ENCODE measurements around the gene DSTN. TPM values are rescaled to one million over a fixed set of nuclear protein-coding genes. Genes with fewer than 3 reads are reported as not detected.

DSTN gene
- 324 TPM for polyA plus RNA-seq (2013, experiment 1 of 4)
- polyA plus RNA-seq (2013, experiment 2 of 4) = 324 TPM
- polyA plus RNA-seq (2013, experiment 3 of 4) = 273 TPM
- 275 TPM for polyA plus RNA-seq (2013, experiment 4 of 4)

- WGBS, 2 experiments = 0% methylated on average over 70 of the region's 70 CpGs
- no peaks in the 10 kb centered on the region for H3K36me3 ChIP-seq (ENCODE audit: control insufficient read depth, insufficient read depth, low read length)
- H3K9me3 ChIP-seq (ENCODE audit: control insufficient read depth, low read length) = no peaks in the 10 kb centered on the region
- peaks cover 15% of the 10 kb centered on the region for H3K4me1 ChIP-seq (ENCODE audit: control insufficient read depth, insufficient read depth, low read length)
- peak within 1 kb of the TSS; percentile 67 for H3K4me3 ChIP-seq (ENCODE audit: insufficient read depth, low read depth, low read length)
- no peaks in the 10 kb centered on the region for H3K27me3 ChIP-seq (ENCODE audit: control insufficient read depth, insufficient read depth, low read length, poor library complexity, severe bottlenecking)
- H3K27ac ChIP-seq (ENCODE audit: insufficient read depth, low read depth, low read length, poor library complexity, severe bottlenecking) = peak within 1 kb of the TSS; percentile 99
Measured at GRCh38 chr20:17569616-17570346, at the start of gene DSTN. Gene DSTN, plus strand, starts transcription at chr20:17570075. Its CDS starts 134 bp downstream, at chr20:17570209.

- WGBS, 2 experiments = 68 to 76% methylated on average over 2 of the region's 3 CpGs
- Histone ChIP-seq H3K9me3 (ENCODE audit: control insufficient read depth, low read length) (no peaks in the 10 kb centered on the region), H3K4me3 (ENCODE audit: insufficient read depth, low read depth, low read length) (no peak overlapping the region), H3K27ac (ENCODE audit: insufficient read depth, low read depth, low read length, poor library complexity, severe bottlenecking) (no peak overlapping the region), H3K4me1 (ENCODE audit: control insufficient read depth, insufficient read depth, low read length) (no peaks in the 10 kb centered on the region), H3K36me3 (ENCODE audit: control insufficient read depth, insufficient read depth, low read length) (no peaks in the 10 kb centered on the region), H3K27me3 (ENCODE audit: control insufficient read depth, insufficient read depth, low read length, poor library complexity, severe bottlenecking) (no peaks in the 10 kb centered on the region)
Measured at GRCh38 chr20:17520583-17520982, 49.3 kb upstream of the DSTN start.

- H3K36me3 ChIP-seq (ENCODE audit: control insufficient read depth, insufficient read depth, low read length) = no peaks in the 10 kb centered on the region
- H3K9me3 ChIP-seq (ENCODE audit: control insufficient read depth, low read length) = no peaks in the 10 kb centered on the region
- 83 to 87% methylated on average over 3 of the region's 3 CpGs for WGBS, 2 experiments
- H3K27ac ChIP-seq (ENCODE audit: insufficient read depth, low read depth, low read length, poor library complexity, severe bottlenecking) = no peak overlapping the region
- no peaks in the 10 kb centered on the region for H3K27me3 ChIP-seq (ENCODE audit: control insufficient read depth, insufficient read depth, low read length, poor library complexity, severe bottlenecking)
- H3K4me3 ChIP-seq (ENCODE audit: insufficient read depth, low read depth, low read length) = no peak overlapping the region
- H3K4me1 ChIP-seq (ENCODE audit: control insufficient read depth, insufficient read depth, low read length) = no peaks in the 10 kb centered on the region
Measured at GRCh38 chr20:17522528-17522927, 47.3 kb upstream of the DSTN start.

GRCh38 chr20:17523326-17523725, 46.5 kb upstream of the DSTN start:
- Histone ChIP-seq H3K9me3 (ENCODE audit: control insufficient read depth, low read length) (no peaks in the 10 kb centered on the region), H3K27me3 (ENCODE audit: control insufficient read depth, insufficient read depth, low read length, poor library complexity, severe bottlenecking) (peaks cover 6% of the 10 kb centered on the region), H3K27ac (ENCODE audit: insufficient read depth, low read depth, low read length, poor library complexity, severe bottlenecking) (no peak overlapping the region), H3K4me1 (ENCODE audit: control insufficient read depth, insufficient read depth, low read length) (no peaks in the 10 kb centered on the region), H3K4me3 (ENCODE audit: insufficient read depth, low read depth, low read length) (no peak overlapping the region), H3K36me3 (ENCODE audit: control insufficient read depth, insufficient read depth, low read length) (no peaks in the 10 kb centered on the region)
- 91 to 93% methylated on average over 5 of the region's 5 CpGs for WGBS, 2 experiments

GRCh38 chr20:17524560-17524959, 45.3 kb upstream of the DSTN start:
- 91 to 93% methylated on average over 8 of the region's 8 CpGs for WGBS, 2 experiments
- no peak overlapping the region for H3K27ac ChIP-seq (ENCODE audit: insufficient read depth, low read depth, low read length, poor library complexity, severe bottlenecking)
- H3K36me3 ChIP-seq (ENCODE audit: control insufficient read depth, insufficient read depth, low read length) = no peaks in the 10 kb centered on the region
- no peak overlapping the region for H3K4me3 ChIP-seq (ENCODE audit: insufficient read depth, low read depth, low read length)
- no peaks in the 10 kb centered on the region for H3K4me1 ChIP-seq (ENCODE audit: control insufficient read depth, insufficient read depth, low read length)
- H3K27me3 ChIP-seq (ENCODE audit: control insufficient read depth, insufficient read depth, low read length, poor library complexity, severe bottlenecking) = peaks cover 17% of the 10 kb centered on the region
- H3K9me3 ChIP-seq (ENCODE audit: control insufficient read depth, low read length) = no peaks in the 10 kb centered on the region

GRCh38 chr20:17525132-17525531, 44.7 kb upstream of the DSTN start:
- no peak overlapping the region for H3K4me3 ChIP-seq (ENCODE audit: insufficient read depth, low read depth, low read length)
- H3K36me3 ChIP-seq (ENCODE audit: control insufficient read depth, insufficient read depth, low read length) = no peaks in the 10 kb centered on the region
- WGBS, 2 experiments = 94 to 97% methylated on average over 4 to 5 of the region's 5 CpGs
- H3K27ac ChIP-seq (ENCODE audit: insufficient read depth, low read depth, low read length, poor library complexity, severe bottlenecking) = no peak overlapping the region
- H3K27me3 ChIP-seq (ENCODE audit: control insufficient read depth, insufficient read depth, low read length, poor library complexity, severe bottlenecking) = peaks cover 23% of the 10 kb centered on the region
- H3K9me3 ChIP-seq (ENCODE audit: control insufficient read depth, low read length) = no peaks in the 10 kb centered on the region
- no peaks in the 10 kb centered on the region for H3K4me1 ChIP-seq (ENCODE audit: control insufficient read depth, insufficient read depth, low read length)

- Histone ChIP-seq H3K4me3 (ENCODE audit: insufficient read depth, low read depth, low read length) (no peak overlapping the region), H3K9me3 (ENCODE audit: control insufficient read depth, low read length) (no peaks in the 10 kb centered on the region), H3K36me3 (ENCODE audit: control insufficient read depth, insufficient read depth, low read length) (no peaks in the 10 kb centered on the region), H3K4me1 (ENCODE audit: control insufficient read depth, insufficient read depth, low read length) (no peaks in the 10 kb centered on the region), H3K27me3 (ENCODE audit: control insufficient read depth, insufficient read depth, low read length, poor library complexity, severe bottlenecking) (peaks cover 28% of the 10 kb centered on the region), H3K27ac (ENCODE audit: insufficient read depth, low read depth, low read length, poor library complexity, severe bottlenecking) (no peak overlapping the region)
Measured at GRCh38 chr20:17525650-17526049, 44.2 kb upstream of the DSTN start.

GRCh38 chr20:17529586-17529985, 40.3 kb upstream of the DSTN start:
- Histone ChIP-seq H3K27ac (ENCODE audit: insufficient read depth, low read depth, low read length, poor library complexity, severe bottlenecking) (no peak overlapping the region), H3K36me3 (ENCODE audit: control insufficient read depth, insufficient read depth, low read length) (no peaks in the 10 kb centered on the region), H3K9me3 (ENCODE audit: control insufficient read depth, low read length) (no peaks in the 10 kb centered on the region), H3K4me3 (ENCODE audit: insufficient read depth, low read depth, low read length) (no peak overlapping the region), H3K27me3 (ENCODE audit: control insufficient read depth, insufficient read depth, low read length, poor library complexity, severe bottlenecking) (peaks cover 35% of the 10 kb centered on the region), H3K4me1 (ENCODE audit: control insufficient read depth, insufficient read depth, low read length) (peaks cover 5% of the 10 kb centered on the region)

GRCh38 chr20:17530153-17530552, 39.7 kb upstream of the DSTN start:
- WGBS, 2 experiments = 83 to 84% methylated on average over 7 of the region's 7 CpGs
- H3K4me1 ChIP-seq (ENCODE audit: control insufficient read depth, insufficient read depth, low read length) = peaks cover 5% of the 10 kb centered on the region
- H3K36me3 ChIP-seq (ENCODE audit: control insufficient read depth, insufficient read depth, low read length) = no peaks in the 10 kb centered on the region
- H3K4me3 ChIP-seq (ENCODE audit: insufficient read depth, low read depth, low read length) = no peak overlapping the region
- H3K27ac ChIP-seq (ENCODE audit: insufficient read depth, low read depth, low read length, poor library complexity, severe bottlenecking) = no peak overlapping the region
- H3K27me3 ChIP-seq (ENCODE audit: control insufficient read depth, insufficient read depth, low read length, poor library complexity, severe bottlenecking) = peaks cover 35% of the 10 kb centered on the region
- no peaks in the 10 kb centered on the region for H3K9me3 ChIP-seq (ENCODE audit: control insufficient read depth, low read length)

- WGBS, 2 experiments = 0 to 1% methylated on average over 111 of the region's 111 CpGs
- Histone ChIP-seq H3K4me1 (ENCODE audit: control insufficient read depth, insufficient read depth, low read length) (peaks cover 5% of the 10 kb centered on the region), H3K36me3 (ENCODE audit: control insufficient read depth, insufficient read depth, low read length) (no peaks in the 10 kb centered on the region), H3K27me3 (ENCODE audit: control insufficient read depth, insufficient read depth, low read length, poor library complexity, severe bottlenecking) (peaks cover 35% of the 10 kb centered on the region), H3K9me3 (ENCODE audit: control insufficient read depth, low read length) (no peaks in the 10 kb centered on the region), H3K4me3 (ENCODE audit: insufficient read depth, low read depth, low read length) (peak within 1 kb of the TSS; percentile 44), H3K27ac (ENCODE audit: insufficient read depth, low read depth, low read length, poor library complexity, severe bottlenecking) (peak within 1 kb of the TSS; percentile 89)
Measured at GRCh38 chr20:17530716-17531664, 38.9 kb upstream of the DSTN start, which contains the start of gene BFSP1. Gene BFSP1, minus strand, starts transcription at chr20:17531379. Its CDS starts 50 bp downstream, at chr20:17531329.

Data from ectodermal cell (in vitro differentiated cells).